NCI-H1436 (cell line): Measurements from ENCODE around the gene SNX32.

Experiments
- DNase-seq: peaks from one replicate; lab custom pipeline; 2025; lab: John Stamatoyannopoulos, UW

Gene SNX32

GRCh38 chr11:65868907-65869306, 35.1 kb downstream of the SNX32 start:
- no peak for DNase-seq

GRCh38 chr11:65869643-65870306, 36.0 kb downstream of the SNX32 start:
- no peak for DNase-seq

- no peak for DNase-seq
Measured at GRCh38 chr11:65870307-65870658, 36.5 kb downstream of the SNX32 start.

GRCh38 chr11:65870706-65871681, 37.2 kb downstream of the SNX32 start:
- no peak for DNase-seq

- DNase-seq, result no peak
Measured at GRCh38 chr11:65871811-65872548, 38.2 kb downstream of the SNX32 start.

GRCh38 chr11:65872586-65873317, 39.0 kb downstream of the SNX32 start, which contains the start of gene EFEMP2:
EFEMP2 (minus strand) TSS chr11:65872800; CDS start chr11:65872354, 446 bp downstream.
- no peak for DNase-seq

- peak; percentile 94 for DNase-seq
Measured at GRCh38 chr11:65873318-65874156, 39.8 kb downstream of the SNX32 start.

- no peak for DNase-seq
Measured at GRCh38 chr11:65879617-65880016, 45.9 kb downstream of the SNX32 start, which contains the start of gene CTSW. CTSW (plus strand) TSS chr11:65879837; CDS start chr11:65879855, 18 bp downstream.

- no peak for DNase-seq
Measured at GRCh38 chr11:65880027-65880426, 46.3 kb downstream of the SNX32 start.

- DNase-seq, result no peak
Measured at GRCh38 chr11:65880844-65881421, 47.2 kb downstream of the SNX32 start.

- DNase-seq, result no peak
Measured at GRCh38 chr11:65882120-65883057, 48.6 kb downstream of the SNX32 start.

GRCh38 chr11:65883058-65883761, 49.4 kb downstream of the SNX32 start:
- no peak for DNase-seq

- no peak for DNase-seq
Measured at GRCh38 chr11:65883786-65884715, 50.3 kb downstream of the SNX32 start.

GRCh38 chr11:65884716-65885092, 50.9 kb downstream of the SNX32 start:
- peak; percentile 52 for DNase-seq

- no peak for DNase-seq
Measured at GRCh38 chr11:65885231-65885630, 51.5 kb downstream of the SNX32 start.

- DNase-seq, result no peak
Measured at GRCh38 chr11:65885808-65886536, 52.2 kb downstream of the SNX32 start.
